Ishikawa (cell line): ENCODE data around the gene TUBB4B.

Experiments
- CEBPB ChIP-seq: IDR thresholded peaks from 2 replicates; pipeline ENCODE4 v1.6.1; 2012
- CREB1 ChIP-seq: IDR thresholded peaks from 2 replicates; pipeline ENCODE4 v1.6.1; 2012; ENCODE audit warnings: low read depth
- EGR1 ChIP-seq: IDR thresholded peaks from 2 replicates; pipeline ENCODE4 v1.6.1; 2012
- EP300 ChIP-seq: IDR thresholded peaks from 2 replicates; pipeline ENCODE4 v1.6.1; 2012; ENCODE audit warnings: borderline replicate concordance
- FOXM1 ChIP-seq: IDR thresholded peaks from 2 replicates; pipeline ENCODE4 v1.6.1; 2012; ENCODE audit warnings: low read depth, borderline replicate concordance
- NFIC ChIP-seq: IDR thresholded peaks from 2 replicates; pipeline ENCODE4 v1.6.1; 2012
- RAD21 ChIP-seq: IDR thresholded peaks from 2 replicates; pipeline ENCODE4 v1.6.1; 2012; ENCODE audit warnings: low read depth
- REST ChIP-seq: IDR thresholded peaks from 2 replicates; pipeline ENCODE4 v1.6.1; 2012; ENCODE audit warnings: low read depth, mild to moderate bottlenecking
- TAF1 ChIP-seq: IDR thresholded peaks from 2 replicates; pipeline ENCODE4 v1.6.1; 2012; ENCODE audit warnings: low read depth, mild to moderate bottlenecking
- TCF12 ChIP-seq: IDR thresholded peaks from 2 replicates; pipeline ENCODE4 v1.6.1; 2012; ENCODE audit warnings: low read depth
- TEAD4 ChIP-seq: IDR thresholded peaks from 2 replicates; pipeline ENCODE4 v1.6.1; 2012
- YY1 ChIP-seq: IDR thresholded peaks from 2 replicates; pipeline ENCODE4 v1.6.1; 2012; ENCODE audit warnings: low read depth
- ZBTB7A ChIP-seq: IDR thresholded peaks from 2 replicates; pipeline ENCODE4 v1.6.1; 2012; ENCODE audit warnings: low read depth
- TF ChIP-seq, protein P1 (sequence below): IDR thresholded peaks from 2 replicates; pipeline ENCODE4 v1.6.1; 2012
- TF ChIP-seq, protein P2 (sequence below): IDR thresholded peaks from 2 replicates; pipeline ENCODE4 v1.6.1; 2012

TUBB4B gene

GRCh38 chr9:137273095-137273490 lies 32.0 kb downstream of the TUBB4B start:
- TF ChIP-seq EP300 (no peak), EGR1 (no peak), FOXM1 (no peak), CREB1 (no peak)

- no peak for TF ChIP-seq RAD21
- TF ChIP-seq EP300 = no peak
Measured at GRCh38 chr9:137273611-137274320, 32.7 kb downstream of the TUBB4B start.

DNA sequence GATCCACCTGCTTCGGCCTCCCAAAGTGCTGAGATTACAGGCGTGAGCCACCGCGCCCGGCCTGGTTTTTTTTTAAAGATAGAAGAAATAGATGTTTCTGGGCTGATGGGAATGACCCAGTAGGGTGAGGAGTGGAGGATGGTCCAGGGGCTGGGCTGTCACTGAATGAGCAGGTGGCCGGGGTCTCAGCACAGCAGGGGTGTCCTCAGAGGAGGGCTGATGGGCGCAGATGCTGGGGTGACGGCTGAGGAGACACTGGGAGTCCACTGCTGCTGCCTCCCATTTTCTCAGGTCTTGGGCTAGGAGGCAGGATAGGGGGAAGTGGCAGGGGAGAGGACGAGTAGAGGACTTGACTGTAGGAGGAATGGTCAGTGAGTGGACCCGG lies 34.1 kb downstream of the TUBB4B start:
- no peak for TF ChIP-seq REST
- TF ChIP-seq TAF1 = no peak
- TF ChIP-seq EGR1 = no peak
- no peak for TF ChIP-seq TEAD4
- no peak for TF ChIP-seq EP300
- TF ChIP-seq TCF12 = no peak
- TF ChIP-seq, protein P1, sequence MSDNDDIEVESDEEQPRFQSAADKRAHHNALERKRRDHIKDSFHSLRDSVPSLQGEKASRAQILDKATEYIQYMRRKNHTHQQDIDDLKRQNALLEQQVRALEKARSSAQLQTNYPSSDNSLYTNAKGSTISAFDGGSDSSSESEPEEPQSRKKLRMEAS = no peak
- TF ChIP-seq, protein P2, sequence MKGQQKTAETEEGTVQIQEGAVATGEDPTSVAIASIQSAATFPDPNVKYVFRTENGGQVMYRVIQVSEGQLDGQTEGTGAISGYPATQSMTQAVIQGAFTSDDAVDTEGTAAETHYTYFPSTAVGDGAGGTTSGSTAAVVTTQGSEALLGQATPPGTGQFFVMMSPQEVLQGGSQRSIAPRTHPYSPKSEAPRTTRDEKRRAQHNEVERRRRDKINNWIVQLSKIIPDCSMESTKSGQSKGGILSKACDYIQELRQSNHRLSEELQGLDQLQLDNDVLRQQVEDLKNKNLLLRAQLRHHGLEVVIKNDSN = no peak
- no peak for TF ChIP-seq CEBPB
- TF ChIP-seq YY1 = no peak
- TF ChIP-seq FOXM1 = no peak
- no peak for TF ChIP-seq RAD21
- TF ChIP-seq ZBTB7A = no peak
- no peak for TF ChIP-seq NFIC
- no peak for TF ChIP-seq CREB1

GRCh38 chr9:137275588-137276472 lies 34.7 kb downstream of the TUBB4B start:
- TF ChIP-seq NFIC = no peak
- no peak for TF ChIP-seq TCF12
- no peak for TF ChIP-seq TAF1
- no peak for TF ChIP-seq FOXM1
- TF ChIP-seq, protein P1 = no peak
- TF ChIP-seq TEAD4 = no peak
- TF ChIP-seq EGR1 = no peak
- TF ChIP-seq, protein P2 = no peak
- no peak for TF ChIP-seq RAD21
- no peak for TF ChIP-seq EP300
- TF ChIP-seq REST = no peak
- no peak for TF ChIP-seq ZBTB7A
- no peak for TF ChIP-seq CEBPB

- TF ChIP-seq REST = no peak
- TF ChIP-seq, protein P1 = peak; percentile 58
- no peak for TF ChIP-seq CEBPB
- TF ChIP-seq CREB1 = no peak
- TF ChIP-seq, protein P2 = peak; percentile 34; the same call in 1 of the 2 replicates
- no peak for TF ChIP-seq YY1
- no peak for TF ChIP-seq EGR1
- TF ChIP-seq TEAD4 = no peak
- TF ChIP-seq NFIC = peak; percentile 57
- TF ChIP-seq TCF12 = 0 out of 2 replicates have a peak, but pooled peaks have one; percentile 17
Measured at GRCh38 chr9:137276473-137277328, 35.6 kb downstream of the TUBB4B start.
